HCT116 (cell line): ENCODE results near the gene RNASE8. TPM values are rescaled to one million over a fixed set of nuclear protein-coding genes. Genes with fewer than 3 reads are reported as not detected.

Experiments used
- ATAC-seq: fragments of 200-7000 bp; cut with Tn5 transposase; 2 replicates; pipeline ENCODE4 v1.9.1; 2020; ENCODE audit warnings: mild to moderate bottlenecking, moderate library complexity
- BruUV-seq: library from RNA; stranded (reverse); fragments of 400-500 nt; replicated peaks from 2 replicates; lab custom pipeline; 2021; lab: Mats Ljungman, UMichigan
- CTCF ChIA-PET: fragments of 300-600 bp; sonication (Branson Sonifier 250); formaldehyde crosslinking; loops from one replicate; lab custom pipeline; 2021; ENCODE audit warnings: antibody characterized with exemption; lab: Charles Lee
- POLR2A ChIA-PET: fragments of 300-600, 350-600 bp; sonication (Branson Sonifier 250); formaldehyde crosslinking; loops from one replicate; lab custom pipeline; 2021; ENCODE audit warnings: antibody characterized with exemption; lab: Charles Lee
- RAD21 ChIA-PET, 2 experiments: fragments of 300-600 bp; sonication (Branson Sonifier 250); formaldehyde crosslinking; loops; one replicate each; lab custom pipeline; 2023; ENCODE audit warnings: low total read pairs in 2 of 2; ENCODE audit not compliant: uncharacterized antibody in 2 of 2, unreplicated experiment in 2 of 2, low non-redundant PET in 1 of 2; lab: Charles Lee
- DNase-seq: peaks from one replicate; pipeline ENCODE4 v3.0.0-alpha.2; 2010; ENCODE audit warnings: low read depth, low spot score
- H2AFZ ChIP-seq: fragments of 200-600 bp; shearing (Covaris generic), sonication (generic); 2 replicates; pipeline ENCODE4 v1.6.1; 2017; ENCODE audit warnings: low read depth, mixed run types, mixed read lengths, antibody characterized with exemption, low read length; ENCODE audit not compliant: poor library complexity, severe bottlenecking
- H3K27ac ChIP-seq: 2 replicates; pipeline ENCODE4 v1.5.1; 2012; ENCODE audit warnings: low read depth, low read length
- H3K27me3 ChIP-seq: fragments of 200-600 bp; sonication (generic); 2 replicates; pipeline ENCODE4 v1.6.1; 2016; ENCODE audit warnings: mixed run types, low read length, mixed read lengths; ENCODE audit not compliant: insufficient read depth
- H3K36me3 ChIP-seq, 2 experiments: fragments of 200-500 bp in 1 of 2; fragments of 200-600 bp in 1 of 2; sonication (Bioruptor generic) in 1 of 2; sonication (generic) in 1 of 2; 2 replicates each; pipeline versions ENCODE4 v1.5.1 to v1.6.1; 2014 to 2016; ENCODE audit warnings: low read length in 2 of 2, inconsistent platforms in 1 of 2, mixed read lengths in 1 of 2, mixed run types in 1 of 2; ENCODE audit not compliant: insufficient read depth in 2 of 2, control insufficient read depth in 1 of 2
- H3K4me1 ChIP-seq, 2 experiments: fragments of 200-600 bp in 1 of 2; sonication (generic) in 1 of 2; 2 replicates each; pipeline versions ENCODE4 v1.5.1 to v1.6.1; 2012 to 2017; ENCODE audit warnings: low read length in 2 of 2, inconsistent platforms in 1 of 2, mild to moderate bottlenecking in 1 of 2, mixed read lengths in 1 of 2, mixed run types in 1 of 2, moderate library complexity in 1 of 2; ENCODE audit not compliant: insufficient read depth in 2 of 2, control insufficient read depth in 1 of 2
- H3K4me2 ChIP-seq: fragments of 200-600 bp; sonication (generic); 2 replicates; pipeline ENCODE4 v1.6.1; 2017; ENCODE audit warnings: mixed run types, low read length, mixed read lengths
- H3K4me3 ChIP-seq, 2 experiments: fragments of 200-600 bp in 1 of 2; sonication (generic) in 1 of 2; replicated peaks in 1 of 2; 2 replicates each; pipeline ENCODE4 v1.5.1; 2011 to 2016; ENCODE audit warnings: low read length in 2 of 2, control low read depth in 1 of 2, low read depth in 1 of 2, mild to moderate bottlenecking in 1 of 2, mixed read lengths in 1 of 2, mixed run types in 1 of 2
- H3K79me2 ChIP-seq: fragments of 200-600 bp; sonication (generic); 2 replicates; pipeline ENCODE4 v1.6.1; 2017; ENCODE audit warnings: mild to moderate bottlenecking, mixed run types, low read length, moderate library complexity, mixed read lengths; ENCODE audit not compliant: insufficient read depth
- H3K9ac ChIP-seq: fragments of 200-600 bp; sonication (generic); 2 replicates; pipeline ENCODE4 v1.6.1; 2016; ENCODE audit warnings: low read length, mixed read lengths
- H3K9me2 ChIP-seq: fragments of 200-600 bp; sonication (generic), shearing (Covaris generic); 2 replicates; pipeline ENCODE4 v1.6.1; 2017; ENCODE audit warnings: mixed run types, mild to moderate bottlenecking, moderate library complexity; ENCODE audit not compliant: insufficient read depth
- H3K9me3 ChIP-seq, 2 experiments: fragments of 200-500 bp in 1 of 2; fragments of 200-600 bp in 1 of 2; sonication (Bioruptor generic) in 1 of 2; sonication (generic) in 1 of 2; 2 replicates each; pipeline ENCODE4 v1.6.1; 2014 to 2017; ENCODE audit warnings: low read length in 2 of 2, mixed read lengths in 2 of 2, inconsistent platforms in 1 of 2, low read depth in 1 of 2, mild to moderate bottlenecking in 1 of 2, mixed run types in 1 of 2, moderate library complexity in 1 of 2; ENCODE audit not compliant: control insufficient read depth in 1 of 2, insufficient read depth in 1 of 2
- H4K20me1 ChIP-seq: fragments of 200-600 bp; sonication (generic), shearing (Covaris generic); 2 replicates; pipeline ENCODE4 v1.6.1; 2017; ENCODE audit warnings: mixed run types, mild to moderate bottlenecking, moderate library complexity; ENCODE audit not compliant: insufficient read depth
- EGR1 ChIP-seq: IDR thresholded peaks from 2 replicates; pipeline ENCODE4 v1.6.1; 2012; ENCODE audit warnings: low read depth
- EZH2phosphoT487 ChIP-seq: fragments of 200-600 bp; IDR thresholded peaks from 2 replicates; pipeline ENCODE4 v1.6.1; 2018; ENCODE audit warnings: antibody characterized with exemption, borderline replicate concordance
- intact Hi-C: fragments of 100-400 bp; cut with micrococcal nuclease; formaldehyde crosslinking; loops from 2 replicates; pipeline ENCODE4 v1.10.0; 2022
- total RNA-seq: library from RNA; stranded (reverse); gene quantifications from one replicate; pipeline ENCODE4 v1.2.1, GENCODE V29; 2021; ENCODE audit not compliant: unreplicated experiment
- TF ChIP-seq, protein P1 (sequence below), 3 experiments: fragments of 200-600 bp in 1 of 3; sonication (generic) in 1 of 3; IDR thresholded peaks in 2 of 3; conservative IDR thresholded peaks in 1 of 3; 2 replicates each; pipeline ENCODE4 v1.5.1; 2012 to 2017; ENCODE audit warnings: low read depth in 2 of 3, low read length in 2 of 3, antibody characterized with exemption in 1 of 3, borderline replicate concordance in 1 of 3, control low read depth in 1 of 3, mild to moderate bottlenecking in 1 of 3, mixed read lengths in 1 of 3, mixed run types in 1 of 3, moderate library complexity in 1 of 3; ENCODE audit not compliant: insufficient read depth in 1 of 3

RNASE8 gene
- total RNA-seq, 1 experiment from 2014 or later, result not detected

DNA sequence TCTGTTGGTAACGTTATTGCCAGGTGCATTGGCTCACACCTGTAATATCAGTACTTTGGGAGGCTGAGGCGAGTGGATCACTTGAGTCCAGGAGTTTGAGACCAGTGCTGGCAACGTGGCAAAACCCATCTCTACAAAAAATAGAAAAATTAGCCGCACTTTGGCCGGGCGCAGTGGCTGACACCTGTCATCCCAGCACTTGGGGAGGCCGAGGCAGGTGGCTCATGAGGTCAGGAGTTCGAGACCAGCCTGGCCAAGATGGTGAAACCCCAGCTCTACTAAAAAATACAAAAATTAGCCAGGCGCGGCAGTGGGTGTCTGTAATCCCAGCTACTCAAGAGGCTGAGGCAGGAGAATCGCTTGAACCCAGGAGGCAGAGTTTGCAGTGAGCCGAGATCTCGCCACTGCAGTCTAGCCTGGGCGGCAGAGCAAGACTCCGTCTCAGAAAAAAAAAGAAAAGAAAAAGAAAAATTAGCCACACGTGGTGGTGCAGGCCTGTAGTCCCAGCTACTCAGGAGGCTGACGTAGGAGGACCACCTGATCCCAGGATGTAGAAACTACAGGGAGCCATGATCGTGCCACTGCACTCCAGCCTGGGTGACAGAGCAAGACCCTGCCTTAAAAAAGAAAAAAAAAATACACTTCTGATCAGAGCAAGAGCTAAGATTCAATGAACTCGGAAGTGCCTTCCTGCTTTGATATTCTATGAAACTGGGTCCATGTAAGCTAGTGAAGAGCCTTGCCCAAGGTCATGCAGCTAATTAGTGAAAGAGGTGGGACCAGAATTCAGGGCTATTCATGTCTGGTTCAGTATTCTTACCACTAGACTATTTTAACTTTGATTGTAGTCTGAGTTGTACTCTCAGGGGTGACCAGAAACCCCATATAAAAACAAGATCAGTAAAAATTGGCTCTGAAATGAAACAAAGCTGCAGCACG is 4.2 kb upstream of the RNASE8 start:
- POLR2A ChIA-PET, result no interaction called here
- H3K9ac ChIP-seq, result no peak overlapping the region

More for the DNA sequence above, 4.2 kb upstream of the RNASE8 start:
- Histone ChIP-seq H3K4me2 (no peak overlapping the region), H4K20me1 (no peaks in the 10 kb centered on the region), H3K9me3 (no peaks in the 10 kb centered on the region)
- no peak for ATAC-seq
- intact Hi-C loops, result no loop called here
- CTCF ChIA-PET, result interaction anchor here (0.8 kb wide), 1 partner anchor 39 kb away, joined by 3 read pairs; no protein-coding TSS in a partner anchor
- no TSS peak for BruUV-seq
- TF ChIP-seq EGR1, result no peak
- TF ChIP-seq, protein P1, sequence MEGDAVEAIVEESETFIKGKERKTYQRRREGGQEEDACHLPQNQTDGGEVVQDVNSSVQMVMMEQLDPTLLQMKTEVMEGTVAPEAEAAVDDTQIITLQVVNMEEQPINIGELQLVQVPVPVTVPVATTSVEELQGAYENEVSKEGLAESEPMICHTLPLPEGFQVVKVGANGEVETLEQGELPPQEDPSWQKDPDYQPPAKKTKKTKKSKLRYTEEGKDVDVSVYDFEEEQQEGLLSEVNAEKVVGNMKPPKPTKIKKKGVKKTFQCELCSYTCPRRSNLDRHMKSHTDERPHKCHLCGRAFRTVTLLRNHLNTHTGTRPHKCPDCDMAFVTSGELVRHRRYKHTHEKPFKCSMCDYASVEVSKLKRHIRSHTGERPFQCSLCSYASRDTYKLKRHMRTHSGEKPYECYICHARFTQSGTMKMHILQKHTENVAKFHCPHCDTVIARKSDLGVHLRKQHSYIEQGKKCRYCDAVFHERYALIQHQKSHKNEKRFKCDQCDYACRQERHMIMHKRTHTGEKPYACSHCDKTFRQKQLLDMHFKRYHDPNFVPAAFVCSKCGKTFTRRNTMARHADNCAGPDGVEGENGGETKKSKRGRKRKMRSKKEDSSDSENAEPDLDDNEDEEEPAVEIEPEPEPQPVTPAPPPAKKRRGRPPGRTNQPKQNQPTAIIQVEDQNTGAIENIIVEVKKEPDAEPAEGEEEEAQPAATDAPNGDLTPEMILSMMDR (IDR thresholded peaks at IDR 0.05 in 2 of 3, conservative IDR thresholded peaks at IDR 0.05 in 1 of 3; ENCODE audit: borderline replicate concordance in 1 of 3, insufficient read depth in 1 of 3, low read depth in 2 of 3, low read length in 2 of 3), result no peak
- no peak for TF ChIP-seq EZH2phosphoT487
- TF ChIP-seq, all 23 proteins: peak for 0
- Histone ChIP-seq H3K27me3 (no peaks in the 10 kb centered on the region), H3K4me3 (no peak overlapping the region), H3K4me1 (no peaks in the 10 kb centered on the region), H3K36me3 (no peaks in the 10 kb centered on the region), H2AFZ (no peak overlapping the region), H3K9me2 (no peaks in the 10 kb centered on the region), H3K79me2 (no peaks in the 10 kb centered on the region), H3K27ac (no peak overlapping the region)
- no peak for DNase-seq
- RAD21 ChIA-PET, result no interaction called here
